GM21576 (cell line): Measurements from ENCODE around the gene SCN9A.
"Not testable (repeated sequence)": the region's sequence is repeated elsewhere in the genome, so short reads cannot be mapped to it uniquely, and the experiment has no call there.

Experiments used
- ATAC-seq: cut with Tn5 transposase; IDR thresholded peaks from one replicate; pipeline ENCODE4 v1.9.1; 2021; ENCODE audit warnings: mild to moderate bottlenecking, moderate library complexity; ENCODE audit not compliant: unreplicated experiment

The SCN9A gene

GRCh38 chr2:166375736-166376487 is at the start of gene SCN9A:
SCN9A (minus strand) TSS chr2:166375944; CDS start chr2:166311756, 64,188 bp downstream.
- ATAC-seq, result peak; percentile 69

DNA sequence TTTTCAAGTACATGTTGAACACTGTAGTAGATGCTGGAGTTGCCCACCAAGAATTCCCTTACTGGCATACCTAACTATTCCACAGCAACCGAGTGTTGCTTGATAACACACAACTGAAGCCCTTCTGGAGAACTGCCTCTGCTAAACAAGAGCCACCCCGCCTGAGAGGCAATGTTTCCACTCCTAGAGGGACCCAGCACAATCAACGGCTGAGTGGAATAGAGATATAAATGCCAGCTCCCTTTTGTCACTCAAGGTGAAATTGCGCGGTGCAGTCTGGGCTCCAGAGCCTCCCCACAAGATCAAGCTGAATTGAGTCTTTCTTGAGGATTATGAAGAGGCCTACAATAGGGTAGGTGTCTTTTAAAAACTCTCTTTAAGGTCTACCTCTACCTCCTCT is 49.1 kb upstream of the SCN9A start:
- ATAC-seq, result no peak

GRCh38 chr2:166419616-166419934 is 43.8 kb upstream of the SCN9A start:
- ATAC-seq, result no peak

DNA sequence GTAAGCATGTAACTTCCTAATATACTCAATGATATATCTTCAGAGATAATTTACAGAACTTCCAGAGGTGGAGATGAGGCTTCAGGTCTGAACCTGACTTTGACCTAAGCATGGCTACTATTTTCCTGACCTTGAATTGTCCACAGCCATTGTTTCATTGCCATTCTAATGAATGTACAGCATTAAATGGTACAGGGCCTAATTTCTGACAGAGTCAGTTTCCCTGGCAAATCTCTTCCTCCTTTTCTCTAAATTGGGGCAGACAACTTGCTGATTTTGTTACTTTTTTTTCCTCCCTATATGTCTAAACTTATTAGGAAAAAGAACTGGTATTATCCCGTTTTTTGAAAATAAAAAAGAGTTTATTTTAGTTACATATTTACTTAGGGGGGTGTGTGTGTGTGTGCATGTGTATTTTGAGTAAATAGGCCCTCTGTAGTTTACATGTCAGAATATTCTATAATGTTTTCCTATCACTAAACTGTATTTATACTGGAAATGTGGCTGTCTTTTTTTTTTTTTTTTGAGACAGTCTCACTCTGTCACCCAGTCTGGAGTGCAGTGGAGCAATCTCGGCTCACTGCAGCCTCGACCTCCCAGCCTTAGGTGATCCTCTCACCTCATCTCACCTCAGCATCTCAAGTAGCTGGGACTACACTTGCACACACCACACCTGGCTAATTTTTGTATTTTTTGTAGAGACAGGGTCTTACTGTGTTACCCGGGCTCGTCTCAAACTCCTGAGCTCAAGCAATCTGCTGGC is 43.3 kb upstream of the SCN9A start:
- ATAC-seq, result no peak

GRCh38 chr2:166417669-166418068 is 41.9 kb upstream of the SCN9A start:
- no peak for ATAC-seq

GRCh38 chr2:166413255-166413654 is 37.5 kb upstream of the SCN9A start:
- no peak for ATAC-seq

DNA sequence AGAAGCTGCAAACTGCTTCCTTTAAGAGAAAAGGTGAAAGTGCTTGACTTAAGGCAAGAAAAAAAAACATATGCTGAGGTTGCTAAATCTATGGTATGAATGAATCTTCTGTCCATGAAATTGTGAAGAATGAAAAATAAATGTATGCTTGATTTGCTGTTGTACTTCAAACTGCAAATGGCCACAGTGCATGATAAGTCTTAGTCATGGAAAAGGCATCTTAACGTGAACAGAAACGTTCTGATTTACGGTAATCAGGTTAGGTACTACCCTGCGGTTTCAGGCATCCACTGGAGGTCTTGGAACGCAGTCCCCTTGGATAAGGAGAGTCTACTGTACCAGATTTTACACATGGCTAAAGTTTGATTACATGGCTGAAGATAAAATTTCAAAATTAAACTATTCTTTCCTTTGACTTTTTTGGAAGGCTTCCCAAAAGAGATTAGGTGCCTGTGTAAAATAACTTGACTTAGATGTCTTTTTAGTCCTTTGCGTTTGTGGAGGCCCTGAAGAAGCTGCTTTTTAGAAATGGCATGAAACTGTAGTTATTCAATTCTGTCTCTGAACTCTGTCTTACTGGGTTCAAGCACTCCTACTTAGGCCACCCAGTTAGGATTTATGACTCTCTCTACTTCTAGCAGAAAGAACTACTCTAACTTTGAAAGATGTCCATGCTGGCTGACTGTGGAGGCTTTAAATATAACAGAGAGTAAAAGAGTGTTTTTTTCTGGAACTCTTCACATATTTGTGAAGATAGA is 35.9 kb upstream of the SCN9A start:
- ATAC-seq, result no peak

- no peak for ATAC-seq
These were observed 35.2 kb upstream of the SCN9A start for GRCh38 chr2:166410828-166411472.

GRCh38 chr2:166407746-166408145 is 32.0 kb upstream of the SCN9A start:
- ATAC-seq, result not testable (repeated sequence)

DNA sequence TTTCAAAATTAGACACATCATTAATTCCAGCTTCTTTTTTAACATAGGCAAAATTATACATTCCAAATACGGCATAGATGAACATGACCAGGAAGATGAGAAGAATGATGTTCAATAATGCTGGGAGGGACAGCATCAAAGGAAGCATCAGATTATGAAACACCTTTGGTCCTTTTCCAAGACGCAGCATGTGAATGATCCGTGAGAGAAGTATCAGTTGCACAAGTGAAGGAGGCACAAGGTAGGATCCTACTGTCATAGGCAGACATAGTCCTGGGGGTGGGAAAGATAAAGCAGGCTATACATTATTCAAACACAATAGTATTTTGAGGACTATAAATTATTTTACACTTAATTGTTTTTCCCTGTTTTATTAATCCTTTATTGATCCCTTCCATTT is 30.6 kb upstream of the SCN9A start:
- no peak for ATAC-seq

GRCh38 chr2:166405569-166405926 is 29.8 kb upstream of the SCN9A start:
- no peak for ATAC-seq

DNA sequence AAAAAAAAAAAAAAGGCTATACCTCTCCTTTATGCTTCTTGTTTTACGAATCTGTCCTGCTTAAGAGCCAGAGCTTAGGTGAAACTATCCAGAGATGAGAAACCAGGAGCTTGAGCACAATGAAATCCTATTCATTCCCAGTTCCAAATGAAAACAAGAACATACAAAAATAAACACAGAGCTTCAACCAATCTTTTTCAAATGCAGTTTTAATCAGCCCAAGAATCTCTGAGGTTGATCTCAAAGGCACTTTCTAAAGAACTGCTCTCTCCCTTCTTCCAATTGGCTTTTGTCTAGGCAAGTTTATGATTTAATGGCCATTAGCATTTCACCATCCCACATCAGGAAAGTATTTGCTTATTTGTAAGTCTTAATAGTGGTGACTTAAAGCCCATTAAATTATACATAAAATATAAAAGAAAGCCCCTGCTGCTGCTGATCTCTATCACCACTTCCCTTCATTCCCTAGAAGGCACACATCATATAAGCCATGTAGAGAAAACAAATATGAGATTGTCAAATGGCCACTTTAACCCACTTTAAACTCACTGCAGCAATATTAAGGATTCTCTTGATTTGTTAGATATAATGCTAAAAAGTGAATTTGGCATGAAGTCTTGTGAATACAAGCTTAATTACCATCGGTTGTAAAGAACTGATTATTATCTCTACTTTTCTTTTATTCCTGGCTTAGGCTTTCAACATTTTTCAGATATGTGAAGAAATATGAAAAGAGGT is 29.3 kb upstream of the SCN9A start:
- ATAC-seq, result no peak

GRCh38 chr2:166394245-166394644 is 18.5 kb upstream of the SCN9A start:
- no peak for ATAC-seq

GRCh38 chr2:166393008-166393407 is 17.3 kb upstream of the SCN9A start:
- no peak for ATAC-seq

DNA sequence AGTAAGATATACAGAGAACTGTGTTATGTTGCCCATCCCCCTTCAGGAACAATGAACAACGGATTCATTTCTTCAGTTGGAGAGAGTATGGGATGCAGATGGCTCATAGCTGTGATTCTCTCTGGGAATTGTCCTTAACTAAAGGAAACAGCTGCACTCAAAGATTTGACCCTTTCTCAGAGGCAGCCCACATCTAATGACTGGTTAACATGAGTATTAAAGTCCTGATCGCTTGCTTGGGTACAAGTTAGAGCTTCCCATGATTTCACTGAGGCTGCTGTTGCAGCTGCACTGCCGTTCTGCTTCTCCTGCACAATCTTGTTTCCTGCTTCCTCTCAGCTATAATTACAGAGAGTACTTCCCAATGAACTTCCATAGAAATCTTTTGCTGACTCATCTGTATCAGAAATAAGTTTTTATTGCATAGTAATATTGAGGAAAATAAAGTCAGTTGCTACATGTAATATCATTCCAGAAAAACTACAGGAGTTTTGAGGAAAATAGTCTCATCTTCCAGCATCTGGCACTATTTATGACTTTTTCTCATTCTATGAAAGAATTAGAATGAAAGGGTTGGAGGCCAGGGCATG is 12.8 kb upstream of the SCN9A start:
- no peak for ATAC-seq

- no peak for ATAC-seq
These were observed 9.6 kb upstream of the SCN9A start for GRCh38 chr2:166385313-166385712.

GRCh38 chr2:166384774-166385173 is 9.0 kb upstream of the SCN9A start:
- no peak for ATAC-seq

DNA sequence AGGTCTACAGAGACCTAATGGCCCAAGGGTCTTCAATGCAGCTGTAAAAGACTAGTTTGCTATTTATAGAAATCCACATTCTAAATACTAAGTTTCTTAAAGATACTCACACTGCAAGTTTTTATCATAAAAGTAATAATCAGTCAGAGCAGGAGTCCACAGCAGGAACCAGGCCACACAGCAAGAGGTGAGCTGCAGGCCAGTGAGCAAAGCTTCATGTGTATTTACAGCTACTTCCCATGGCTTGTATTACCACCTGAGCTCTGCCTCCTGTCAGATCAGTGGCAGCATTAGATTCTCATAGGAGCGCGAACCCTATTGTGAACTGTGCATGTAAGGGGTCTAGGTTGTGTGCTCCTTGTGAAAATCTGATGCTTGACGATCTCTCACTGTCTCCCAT is 6.7 kb upstream of the SCN9A start:
- ATAC-seq, result no peak

DNA sequence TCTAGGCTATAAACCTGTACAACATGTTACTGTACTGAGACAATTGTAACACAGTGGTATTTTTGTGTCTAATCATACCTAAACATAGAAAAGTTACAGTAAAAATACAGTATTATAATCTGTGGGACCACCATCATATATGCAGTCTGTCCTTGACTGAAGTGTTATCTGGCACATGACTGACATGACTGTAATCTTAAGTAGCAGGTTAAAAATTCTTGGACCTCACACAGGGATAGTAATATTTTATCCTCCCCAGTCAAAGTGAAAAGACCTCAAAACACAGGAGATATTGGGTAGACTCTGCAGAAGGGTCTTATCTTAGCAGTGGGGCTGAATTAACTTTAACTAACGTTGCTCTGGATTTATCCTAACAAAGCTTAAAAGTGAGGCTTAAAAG is 4.9 kb upstream of the SCN9A start:
- ATAC-seq, result no peak

DNA sequence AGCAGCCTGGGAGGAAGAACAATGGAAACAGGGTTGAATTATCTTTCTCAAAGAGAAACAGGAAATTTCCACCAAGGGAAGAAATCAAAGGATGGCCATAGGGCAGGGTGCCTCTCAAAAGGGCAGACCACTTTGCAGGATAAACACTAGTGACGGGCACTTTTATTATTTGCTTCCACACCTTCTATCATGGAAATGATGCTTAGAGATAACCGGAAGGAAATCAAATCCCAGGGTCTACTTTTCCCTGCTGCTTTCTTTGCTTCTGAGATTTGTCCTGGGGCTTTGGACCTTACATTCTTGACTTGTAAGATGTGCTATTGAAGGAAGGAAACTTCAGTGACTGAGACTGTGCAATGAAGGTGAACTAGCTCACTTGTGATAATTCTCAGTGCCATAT is 1.1 kb upstream of the SCN9A start:
- ATAC-seq, result no peak
